HEK293T (cell line): ENCODE results near the gene CTIF.

Experiments used
- ARNT ChIP-seq: fragments of 450-650 bp; IDR thresholded peaks from 2 replicates; pipeline ENCODE4 v1.6.1; 2017; ENCODE audit warnings: mild to moderate bottlenecking
- BHLHE40 ChIP-seq: fragments of 450-650 bp; IDR thresholded peaks from 2 replicates; pipeline ENCODE4 v1.6.1; 2016; ENCODE audit warnings: mild to moderate bottlenecking, moderate library complexity, borderline replicate concordance
- CTBP1 ChIP-seq: fragments of 450-650 bp; IDR thresholded peaks from 2 replicates; pipeline ENCODE4 v1.6.1; 2016; ENCODE audit warnings: borderline replicate concordance
- ELF4 ChIP-seq: fragments of 450-650 bp; IDR thresholded peaks from 2 replicates; pipeline ENCODE4 v1.6.1; 2017; ENCODE audit warnings: antibody characterized with exemption
- FOXA1 ChIP-seq: fragments of 450-650 bp; IDR thresholded peaks from 2 replicates; pipeline ENCODE4 v1.6.1; 2016; ENCODE audit warnings: mild to moderate bottlenecking
- FOXK2 ChIP-seq: fragments of 450-650 bp; IDR thresholded peaks from 2 replicates; pipeline ENCODE4 v1.6.1; 2016; ENCODE audit warnings: mild to moderate bottlenecking
- FOXM1 ChIP-seq: fragments of 450-650 bp; IDR thresholded peaks from 2 replicates; pipeline ENCODE4 v1.6.1; 2017; ENCODE audit warnings: mild to moderate bottlenecking, borderline replicate concordance
- HDGF ChIP-seq: fragments of 450-650 bp; IDR thresholded peaks from 2 replicates; pipeline ENCODE4 v1.6.1; 2017; ENCODE audit warnings: antibody characterized with exemption, borderline replicate concordance
- NFRKB ChIP-seq: fragments of 450-650 bp; IDR thresholded peaks from 2 replicates; pipeline ENCODE4 v1.6.1; 2016; ENCODE audit warnings: mild to moderate bottlenecking, moderate library complexity
- SP1 ChIP-seq: fragments of 450-650 bp; IDR thresholded peaks from 2 replicates; pipeline ENCODE4 v1.6.1; 2017
- ZNF384 ChIP-seq: fragments of 450-650 bp; IDR thresholded peaks from 2 replicates; pipeline ENCODE4 v1.6.1; 2016

- no peak for TF ChIP-seq FOXA1
- no peak for TF ChIP-seq BHLHE40
- TF ChIP-seq ARNT: no peak
- TF ChIP-seq CTBP1: no peak
- TF ChIP-seq FOXK2: no peak
- TF ChIP-seq SP1: no peak
- TF ChIP-seq ELF4: no peak
- no peak for TF ChIP-seq NFRKB
- no peak for TF ChIP-seq HDGF
- TF ChIP-seq FOXM1: no peak
- TF ChIP-seq ZNF384: no peak
These were observed 205.1 kb downstream of the CTIF start for GRCh38 chr18:48743886-48744285.
